ENCODE results near the gene MUC2. TPM values are rescaled to one million over a fixed set of nuclear protein-coding genes. Genes with fewer than 3 reads are reported as not detected.

The MUC2 gene
- total and polyA plus RNA-seq, 2 of the 13 experiments (the other 11 are each of a cell fraction or from before 2014, with no cell fraction given) = not detected

DNA sequence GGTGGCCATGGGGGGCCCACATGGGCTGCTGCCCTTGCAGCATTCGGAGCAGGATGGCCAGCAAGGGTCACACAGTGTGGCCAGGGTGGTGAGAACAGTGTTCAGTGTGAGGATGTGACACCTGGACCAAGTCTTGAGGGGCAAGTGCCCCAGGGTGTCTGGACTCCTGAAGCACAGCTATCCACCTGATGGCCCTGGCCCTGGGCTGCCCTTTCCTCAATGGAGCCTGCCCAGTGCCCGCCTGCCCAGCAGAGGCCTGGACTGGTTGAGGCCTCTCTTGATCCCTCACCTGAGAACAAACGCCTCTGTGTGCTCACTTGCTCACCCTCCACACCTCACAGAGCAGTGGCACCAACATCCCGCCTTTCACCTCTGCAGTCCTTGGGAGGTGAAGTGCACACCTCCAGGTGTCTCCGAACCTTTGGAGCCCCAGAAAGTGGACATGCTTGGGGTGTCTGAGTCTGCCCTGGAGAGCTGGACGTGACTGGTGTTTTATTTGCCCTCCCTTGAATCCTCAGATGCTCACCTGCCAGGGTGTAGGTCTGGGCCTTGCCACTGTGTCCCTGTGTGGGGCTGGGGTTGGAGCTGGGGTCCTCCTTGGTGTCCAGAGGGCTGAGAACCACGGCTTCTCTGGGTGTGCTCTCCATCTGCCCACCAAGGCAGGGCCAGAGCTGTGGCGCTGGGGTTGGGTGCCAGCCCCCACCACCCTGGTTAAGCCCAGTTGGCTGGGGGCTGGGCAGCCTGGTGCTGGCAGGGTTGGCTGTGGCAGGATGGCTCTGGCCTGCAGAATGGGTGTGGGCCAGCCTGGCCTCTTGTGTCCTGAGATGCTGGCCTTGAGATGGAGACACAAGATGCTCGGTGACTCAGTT is 3.8 kb upstream of the MUC2 start:
- ChIA-PET POLR2A (no interaction called here), CTCF (ENCODE audit: low intra/inter-chr PET ratio, low total read pairs) (no interaction called here)
- Histone ChIP-seq H3K36me3 (replicated peaks in 1 of 2; ENCODE audit: control insufficient read depth in 1 of 2, insufficient read depth in 2 of 2, low read length in 2 of 2) (no peaks in the 10 kb centered on the region), H3K4me3 (replicated peaks in 1 of 3; ENCODE audit: insufficient read depth in 1 of 3, low read depth in 2 of 3, low read length in 3 of 3) (no peak overlapping the region), H3K9me3 (ENCODE audit: low read length) (no peaks in the 10 kb centered on the region), H3K27ac (ENCODE audit: extremely low read length, insufficient read depth, low read length) (no peak overlapping the region), H2AFZ (ENCODE audit: low read length) (no peak overlapping the region), H3K4me2 (ENCODE audit: low read depth, low read length) (no peak overlapping the region), H3K9ac (ENCODE audit: insufficient read depth, low read depth, low read length) (no peak overlapping the region), H3K79me2 (ENCODE audit: insufficient read depth, low read length) (no peaks in the 10 kb centered on the region), H4K20me1 (ENCODE audit: insufficient read depth, low read length) (no peaks in the 10 kb centered on the region), H3K27me3 (ENCODE audit: control insufficient read depth in 1 of 2, insufficient read depth in 2 of 2, low read length in 2 of 2) (peaks cover 14 to 36% of the 10 kb centered on the region in 2 experiments; a peak in 4 of 5 replicates), H3K4me1 (ENCODE audit: insufficient read depth, low read length) (peaks cover 35% of the 10 kb centered on the region)
- DNase-seq (ENCODE audit: low spot score) (no peak), FAIRE-seq (no peak), ATAC-seq (no peak)
- in situ Hi-C loops (cut with HindIII; ENCODE audit: extremely low pct_ligation_motif_present, low pct_unique_long_range_greater_than_20kb) = no loop called here
- BruUV-seq (replicated peaks) = no TSS peak
- no peak for TF ChIP-seq ZNF761 (CRISPR knock-in tag; conservative IDR thresholded peaks at IDR 0.05)
- TF ChIP-seq U2AF1 (optimal IDR thresholded peaks at IDR 0.05; ENCODE audit: low read depth, low read length) = no peak
- no peak for TF ChIP-seq SKI (IDR thresholded peaks at IDR 0.05; ENCODE audit: partially characterized antibody)
- TF ChIP-seq PHF8 (CRISPR knock-in tag; IDR thresholded peaks at IDR 0.05) = no peak
- TF ChIP-seq, protein P1, sequence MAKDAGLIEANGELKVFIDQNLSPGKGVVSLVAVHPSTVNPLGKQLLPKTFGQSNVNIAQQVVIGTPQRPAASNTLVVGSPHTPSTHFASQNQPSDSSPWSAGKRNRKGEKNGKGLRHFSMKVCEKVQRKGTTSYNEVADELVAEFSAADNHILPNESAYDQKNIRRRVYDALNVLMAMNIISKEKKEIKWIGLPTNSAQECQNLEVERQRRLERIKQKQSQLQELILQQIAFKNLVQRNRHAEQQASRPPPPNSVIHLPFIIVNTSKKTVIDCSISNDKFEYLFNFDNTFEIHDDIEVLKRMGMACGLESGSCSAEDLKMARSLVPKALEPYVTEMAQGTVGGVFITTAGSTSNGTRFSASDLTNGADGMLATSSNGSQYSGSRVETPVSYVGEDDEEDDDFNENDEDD (CRISPR knock-in tag; IDR thresholded peaks at IDR 0.05; ENCODE audit: borderline replicate concordance) = no peak
- TF ChIP-seq DNMT1 (CRISPR knock-in tag; IDR thresholded peaks at IDR 0.05) = no peak
- TF ChIP-seq PCBP2 (optimal IDR thresholded peaks at IDR 0.05; ENCODE audit: low read depth, low read length, poor library complexity, severe bottlenecking) = no peak
- TF ChIP-seq HNRNPLL (IDR thresholded peaks at IDR 0.05; ENCODE audit: low read depth, low read length, poor library complexity, severe bottlenecking) = no peak
- TF ChIP-seq, protein P2, sequence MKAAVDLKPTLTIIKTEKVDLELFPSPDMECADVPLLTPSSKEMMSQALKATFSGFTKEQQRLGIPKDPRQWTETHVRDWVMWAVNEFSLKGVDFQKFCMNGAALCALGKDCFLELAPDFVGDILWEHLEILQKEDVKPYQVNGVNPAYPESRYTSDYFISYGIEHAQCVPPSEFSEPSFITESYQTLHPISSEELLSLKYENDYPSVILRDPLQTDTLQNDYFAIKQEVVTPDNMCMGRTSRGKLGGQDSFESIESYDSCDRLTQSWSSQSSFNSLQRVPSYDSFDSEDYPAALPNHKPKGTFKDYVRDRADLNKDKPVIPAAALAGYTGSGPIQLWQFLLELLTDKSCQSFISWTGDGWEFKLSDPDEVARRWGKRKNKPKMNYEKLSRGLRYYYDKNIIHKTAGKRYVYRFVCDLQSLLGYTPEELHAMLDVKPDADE (CRISPR knock-in tag; IDR thresholded peaks at IDR 0.05) = no peak
- TF ChIP-seq ZBTB21 (CRISPR knock-in tag; IDR thresholded peaks at IDR 0.05) = no peak
- TF ChIP-seq NFATC3 (CRISPR knock-in tag; IDR thresholded peaks at IDR 0.05) = no peak
- TF ChIP-seq ELF4 (CRISPR knock-in tag; IDR thresholded peaks at IDR 0.05; ENCODE audit: borderline replicate concordance) = no peak
- TF ChIP-seq RNF2 (conservative IDR thresholded peaks at IDR 0.05; ENCODE audit: low read depth) = no peak
- TF ChIP-seq ZFP36L2 (CRISPR knock-in tag; IDR thresholded peaks at IDR 0.05) = no peak
- no peak for TF ChIP-seq NONO (IDR thresholded peaks at IDR 0.05)
- TF ChIP-seq NONO (CRISPR knock-in tag; conservative IDR thresholded peaks at IDR 0.05) = no peak
- no peak for TF ChIP-seq ZNF30 (CRISPR knock-in tag; IDR thresholded peaks at IDR 0.05)
- no peak for TF ChIP-seq ZNF7 (CRISPR knock-in tag; IDR thresholded peaks at IDR 0.05)
- 26% methylated on average over 4 of the region's 9 CpGs for WGBS (ENCODE audit: low lambda C conversion rate)
- intact Hi-C loops (cut with micrococcal nuclease; ENCODE audit: unreplicated experiment) = no loop called here

Data from HepG2 (cell line).